ENCODE measurements around the gene ZNF205. TPM values are rescaled to one million over a fixed set of nuclear protein-coding genes. Genes with fewer than 3 reads are reported as not detected.

Gene ZNF205
- total RNA-seq, 2 donors from 2014 or later = 9.9 to 10.5 TPM

GRCh38 chr16:3122926-3123570, 10.7 kb downstream of the ZNF205 start:
- Histone ChIP-seq H3K36me3 (no peaks in the 10 kb centered on the region), H3K4me3 (no peak overlapping the region), H3K27me3 (no peaks in the 10 kb centered on the region), H3K9ac (ENCODE audit: low read depth in 2 of 2, low read length in 2 of 2) (no peak overlapping the region), H3K27ac (no peak overlapping the region), H3K4me1 (peaks cover 4% of the 10 kb centered on the region), H3K9me3 (no peaks in the 10 kb centered on the region)
- DNase-seq = no peak
- TF ChIP-seq CTCF (IDR thresholded peaks at IDR 0.05) = no peak
- intact Hi-C loops (cut with DNase I) = no loop called here

GRCh38 chr16:3123986-3124886, 11.8 kb downstream of the ZNF205 start:
- no peaks in the 10 kb centered on the region for H3K36me3 ChIP-seq

GRCh38 chr16:3127745-3128144, 15.4 kb downstream of the ZNF205 start:
- intact Hi-C loops (cut with DNase I) = loop anchor here (2.0 to 5.0 kb wide), 2 partner anchors 15 to 70 kb away; partner anchors contain the start of gene ZNF205
- DNase-seq = no peak
- no peak overlapping the region for H3K9ac ChIP-seq (ENCODE audit: low read depth in 2 of 2, low read length in 2 of 2)

More at GRCh38 chr16:3123986-3124886, 11.8 kb downstream of the ZNF205 start:
- Histone ChIP-seq H3K9me3 (no peaks in the 10 kb centered on the region), H3K4me1 (peaks cover 11% of the 10 kb centered on the region), H3K27me3 (no peaks in the 10 kb centered on the region), H3K27ac (peak overlapping the region; percentile 86), H3K4me3 (peak overlapping the region; percentile 68), H3K9ac (ENCODE audit: low read depth in 2 of 2, low read length in 2 of 2) (peak overlapping the region; percentile 77 to 81)
- intact Hi-C loops (cut with DNase I) = no loop called here
- DNase-seq = peak; percentile 99
- TF ChIP-seq CTCF (IDR thresholded peaks at IDR 0.05) = peak; percentile 25

GRCh38 chr16:3129137-3130131, 17.0 kb downstream of the ZNF205 start:
- Histone ChIP-seq H3K4me3 (peak overlapping the region; percentile 54), H3K36me3 (no peaks in the 10 kb centered on the region), H3K4me1 (peaks cover 21% of the 10 kb centered on the region), H3K9me3 (no peaks in the 10 kb centered on the region), H3K9ac (ENCODE audit: low read depth in 2 of 2, low read length in 2 of 2) (peak overlapping the region; percentile 78 to 91), H3K27ac (peak overlapping the region; percentile 82), H3K27me3 (no peaks in the 10 kb centered on the region)
- TF ChIP-seq CTCF (IDR thresholded peaks at IDR 0.05) = peak; percentile 93
- peak; percentile 85 for DNase-seq
- intact Hi-C loops (cut with DNase I) = loop anchor here (5.0 kb wide), 1 partner anchor 72 kb away; no protein-coding TSS in a partner anchor

More at GRCh38 chr16:3127745-3128144, 15.4 kb downstream of the ZNF205 start:
- Histone ChIP-seq H3K36me3 (no peaks in the 10 kb centered on the region), H3K9me3 (no peaks in the 10 kb centered on the region), H3K27ac (no peak overlapping the region), H3K4me3 (no peak overlapping the region), H3K4me1 (peaks cover 17% of the 10 kb centered on the region), H3K27me3 (no peaks in the 10 kb centered on the region)
- no peak for TF ChIP-seq CTCF (IDR thresholded peaks at IDR 0.05)

Data from colonic mucosa (tissue), 4 donors.